ENCODE data around the gene KIF1B.
"Not testable (repeated sequence)": the region's sequence is repeated elsewhere in the genome, so short reads cannot be mapped to it uniquely, and the experiment has no call there.

The KIF1B gene

DNA sequence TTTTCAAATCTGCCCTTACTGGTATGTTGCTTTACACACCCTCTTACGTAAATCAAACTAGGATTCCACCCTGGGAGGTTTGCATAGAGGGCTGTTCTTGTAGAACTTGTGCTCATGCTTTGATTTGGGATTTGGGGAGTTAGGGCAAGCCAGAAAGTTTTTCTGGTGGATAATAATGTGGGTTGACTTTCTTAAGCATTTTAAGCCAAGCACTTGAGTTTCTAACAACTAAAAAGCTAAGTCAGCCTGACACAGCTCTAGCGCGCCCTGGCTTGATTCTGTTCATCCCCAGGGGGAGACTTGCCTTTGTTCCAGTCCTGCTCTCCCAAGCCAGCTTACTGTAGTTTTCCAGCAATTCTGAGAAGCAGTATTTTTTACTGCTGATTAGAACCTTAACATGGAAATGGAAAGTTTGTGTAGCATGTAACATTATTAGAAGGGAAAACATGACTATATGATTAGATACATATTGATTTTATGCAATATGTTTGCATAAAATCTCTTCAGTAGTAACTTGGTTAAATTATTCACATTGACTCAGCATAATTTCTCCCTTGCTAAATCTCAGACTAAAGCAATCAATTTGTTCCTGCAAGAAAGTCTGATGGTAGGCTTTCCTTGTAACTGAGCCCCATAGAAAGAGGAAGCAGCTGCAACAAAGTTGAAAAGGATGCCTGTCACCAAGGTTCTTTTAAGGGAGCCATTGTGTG is 177.5 kb downstream of the KIF1B start:
- DNase-seq (ENCODE audit: low read depth): peak; percentile 70

DNA sequence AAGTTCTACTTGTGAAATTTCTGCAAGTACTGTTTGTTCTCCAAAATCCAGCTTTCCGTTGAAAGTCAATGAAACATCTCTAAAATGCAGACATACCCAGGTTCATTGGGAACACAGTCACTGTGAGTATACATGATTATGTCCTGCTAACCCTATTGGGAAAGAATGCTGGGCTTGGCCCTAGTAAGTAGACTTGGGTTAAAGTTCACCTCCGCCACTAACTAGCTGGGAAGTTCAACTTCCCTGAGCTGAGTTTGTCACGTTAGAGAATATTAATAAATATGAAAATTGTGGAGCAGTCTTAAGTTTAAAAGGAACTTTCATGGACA is 178.0 kb downstream of the KIF1B start:
- DNase-seq (ENCODE audit: low read depth): no peak

DNA sequence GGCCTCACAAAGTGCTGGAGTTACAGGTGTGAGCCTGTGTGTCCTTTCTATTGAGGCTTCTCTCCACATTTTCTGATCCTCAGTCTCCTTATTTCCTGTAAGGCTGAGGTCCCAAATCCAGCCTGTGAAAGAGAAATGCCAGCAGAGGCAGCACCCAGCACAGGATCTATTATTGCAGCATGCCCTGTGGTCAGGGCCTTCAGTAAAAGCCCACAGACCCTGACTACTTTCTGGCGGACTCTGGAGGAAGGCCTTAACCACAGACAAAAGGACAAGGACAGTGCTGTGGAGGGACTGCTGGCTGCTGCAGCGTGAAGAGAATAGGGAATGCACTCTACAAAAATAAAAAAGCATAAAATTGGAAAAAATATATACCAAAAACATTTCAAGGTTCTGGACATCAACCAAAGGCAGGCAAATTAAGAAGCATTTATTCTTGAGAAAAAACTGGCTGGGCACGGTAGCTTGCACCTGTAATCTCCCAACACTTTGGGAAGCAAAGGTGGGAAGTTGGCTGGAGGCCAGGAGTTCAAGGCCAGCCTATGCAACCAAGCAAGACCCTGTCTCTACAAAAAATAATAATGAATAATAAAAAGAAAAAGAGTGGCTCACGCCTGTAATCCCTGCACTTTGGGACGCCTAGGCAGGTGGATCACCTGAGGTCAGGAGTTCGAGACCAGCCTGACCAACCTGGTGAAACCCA is 179.1 kb downstream of the KIF1B start:
- DNase-seq (ENCODE audit: low read depth): no peak

DNA sequence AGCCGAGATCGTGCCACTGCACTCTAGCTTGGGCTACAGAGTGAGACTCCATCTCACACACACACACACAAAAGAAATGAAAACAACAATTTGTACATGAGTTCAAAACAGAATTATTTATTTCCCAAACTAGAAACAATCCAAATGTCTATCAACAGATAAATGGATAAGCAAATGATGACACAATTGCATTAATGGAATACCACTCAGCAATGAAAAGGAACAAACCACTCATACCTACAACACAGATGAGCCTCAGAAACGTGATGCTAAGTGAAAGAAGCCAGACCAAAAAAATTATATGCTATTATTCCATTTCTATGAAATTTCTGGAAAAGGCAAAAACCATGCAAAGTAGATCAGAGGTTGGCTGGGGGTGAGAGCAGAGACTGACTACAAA is 186.5 kb downstream of the KIF1B start:
- no peak for DNase-seq (ENCODE audit: low read depth)

DNA sequence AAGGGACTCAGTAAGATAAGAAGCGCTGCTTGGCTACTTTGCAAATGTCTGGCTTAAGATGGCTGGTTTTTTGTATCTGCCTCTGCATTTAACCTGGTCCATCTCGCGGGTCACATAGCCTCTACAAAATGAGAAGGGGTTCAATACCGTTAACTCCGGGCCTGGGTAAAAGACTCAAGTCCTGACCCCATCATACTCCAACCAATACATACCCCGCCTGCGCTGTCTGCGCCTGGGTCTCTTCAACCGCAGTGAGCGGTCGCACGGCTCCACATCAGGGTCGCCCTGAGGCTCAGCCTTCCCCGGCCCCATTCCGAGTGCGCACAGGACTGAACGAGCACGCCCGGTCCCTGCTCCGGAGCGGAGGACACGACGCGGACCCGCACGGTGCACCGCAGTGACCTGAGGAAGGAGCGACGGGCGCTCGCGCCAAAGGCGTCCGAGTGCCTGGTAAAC is 187.9 kb downstream of the KIF1B start:
- no peak for DNase-seq (ENCODE audit: low read depth)

DNA sequence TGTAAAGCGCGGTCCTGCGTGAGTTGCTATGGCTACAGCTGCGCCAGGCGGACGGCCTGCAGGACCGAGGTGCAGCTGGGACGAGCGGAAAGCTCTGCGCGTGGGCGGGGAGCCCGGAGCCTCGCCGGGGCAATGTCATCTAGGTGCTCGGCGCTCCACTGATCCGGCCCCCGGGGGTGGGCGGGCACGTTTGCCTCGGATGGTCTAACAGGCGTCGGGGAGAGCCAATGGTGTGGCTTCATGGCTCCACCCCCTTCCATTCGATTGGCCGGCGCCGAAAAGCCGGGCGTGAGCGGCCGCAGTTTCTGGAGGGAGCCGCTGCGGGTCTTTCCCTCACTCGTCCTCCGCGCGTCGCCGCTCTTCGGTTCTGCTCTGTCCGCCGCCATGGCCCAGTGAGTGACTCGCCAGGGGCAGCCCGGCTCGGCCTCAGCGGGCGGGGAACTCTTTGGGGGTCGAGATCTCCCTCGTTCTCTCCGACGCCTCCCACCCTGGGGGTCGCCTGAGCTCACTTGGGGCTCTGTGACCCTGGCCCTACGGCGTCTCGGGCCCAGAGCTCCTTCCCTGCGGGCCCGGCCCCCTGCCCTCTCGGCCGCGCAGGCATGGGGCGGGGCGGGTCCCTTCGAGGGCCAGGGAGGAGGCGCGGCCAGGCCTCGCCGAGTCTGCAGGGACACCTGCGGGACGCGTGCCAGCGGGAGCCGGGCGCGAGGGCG is 188.5 kb downstream of the KIF1B start, which contains the start of gene PGD:
PGD (plus strand) TSS at position 331 of the 710 bp plus-strand sequence; CDS start at position 385, 54 bp downstream.
- peak; percentile 98 for DNase-seq (ENCODE audit: low read depth)

DNA sequence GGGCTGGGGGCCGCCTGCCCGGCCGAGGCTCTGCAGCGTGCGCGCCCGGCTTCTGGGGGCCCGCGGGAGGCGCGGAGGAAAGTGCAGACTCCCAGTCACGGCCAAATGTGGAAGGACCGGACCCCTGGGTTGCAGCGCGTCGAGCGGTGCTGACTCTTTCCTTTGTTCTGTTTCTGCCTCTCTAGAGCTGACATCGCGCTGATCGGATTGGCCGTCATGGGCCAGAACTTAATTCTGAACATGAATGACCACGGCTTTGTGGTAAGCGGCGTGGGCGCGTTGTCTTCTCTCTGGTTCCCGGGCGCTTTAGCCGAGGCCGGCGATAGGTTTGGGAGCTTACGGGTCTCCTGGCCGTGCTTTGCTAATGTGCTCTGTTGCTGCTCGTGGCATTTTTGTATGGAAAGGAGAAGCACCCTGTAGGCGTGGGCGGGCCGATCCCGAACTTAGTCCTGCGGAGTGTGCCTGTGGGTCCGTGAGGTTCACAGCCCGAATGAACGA is 189.1 kb downstream of the KIF1B start:
- peak; percentile 54 for DNase-seq (ENCODE audit: low read depth)

DNA sequence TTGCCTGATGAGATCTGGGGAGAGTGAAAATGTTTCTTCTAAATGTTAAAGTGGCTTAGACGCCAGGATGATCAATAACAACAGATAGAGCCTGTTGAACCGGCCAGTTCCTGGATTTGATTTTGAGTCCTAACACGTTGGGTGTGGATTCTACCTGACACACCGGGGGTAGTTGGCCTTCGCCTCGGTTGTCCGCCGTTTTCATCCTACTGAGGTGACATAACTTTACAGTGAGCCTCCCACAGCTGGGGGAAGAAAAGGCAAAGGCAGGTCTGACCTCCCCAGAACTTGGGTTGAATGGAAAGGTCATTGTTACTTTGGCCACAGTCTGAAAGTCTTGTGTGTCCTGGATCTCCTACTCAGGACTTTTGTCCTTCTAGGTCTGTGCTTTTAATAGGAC is 189.6 kb downstream of the KIF1B start:
- DNase-seq (ENCODE audit: low read depth): no peak

DNA sequence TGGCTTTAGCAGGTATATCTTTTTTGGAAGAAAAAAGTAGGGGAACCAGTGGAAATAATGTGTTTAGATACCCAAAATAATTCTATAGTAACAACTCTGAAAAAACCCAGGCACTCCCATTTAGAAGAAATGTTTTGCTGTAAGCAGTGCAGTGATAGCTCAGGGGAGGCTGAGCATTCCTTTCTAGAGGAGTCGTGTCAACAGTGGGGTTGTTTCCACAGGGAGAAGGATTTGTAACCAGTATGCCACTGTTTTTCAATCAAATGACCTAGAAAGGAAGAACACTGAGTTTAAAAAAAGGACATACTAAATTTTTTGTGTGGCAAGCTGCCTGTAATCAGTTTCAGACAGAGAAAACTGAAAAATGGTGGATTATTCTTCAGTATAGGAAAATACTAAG is 190.9 kb downstream of the KIF1B start:
- DNase-seq (ENCODE audit: low read depth): peak; percentile 76

DNA sequence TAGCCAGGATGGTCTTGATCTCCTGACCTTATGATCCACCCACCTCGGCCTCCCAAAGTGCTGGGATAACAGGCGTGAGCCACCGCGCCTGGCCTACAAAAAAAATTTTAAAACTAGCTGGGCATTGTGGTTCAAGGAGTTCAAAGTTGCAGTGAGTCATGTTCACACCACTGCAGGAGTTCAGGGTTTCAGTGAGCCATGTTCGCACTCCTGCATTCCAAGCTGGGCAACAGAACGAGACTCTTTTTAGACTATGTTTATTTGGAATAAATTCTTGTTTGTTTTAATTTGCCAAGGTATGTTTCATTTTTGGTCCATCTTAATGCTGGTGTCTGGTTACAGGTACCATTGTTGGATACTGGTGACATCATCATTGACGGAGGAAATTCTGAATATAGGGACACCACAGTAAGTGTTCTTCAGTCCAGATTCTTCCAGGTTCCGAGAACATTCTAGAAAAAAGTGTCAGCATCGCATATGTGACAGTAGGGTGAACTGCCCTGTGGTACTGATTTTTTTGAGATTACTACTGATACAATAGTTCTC is 192.4 kb downstream of the KIF1B start:
- peak; percentile 63 for DNase-seq (ENCODE audit: low read depth)

DNA sequence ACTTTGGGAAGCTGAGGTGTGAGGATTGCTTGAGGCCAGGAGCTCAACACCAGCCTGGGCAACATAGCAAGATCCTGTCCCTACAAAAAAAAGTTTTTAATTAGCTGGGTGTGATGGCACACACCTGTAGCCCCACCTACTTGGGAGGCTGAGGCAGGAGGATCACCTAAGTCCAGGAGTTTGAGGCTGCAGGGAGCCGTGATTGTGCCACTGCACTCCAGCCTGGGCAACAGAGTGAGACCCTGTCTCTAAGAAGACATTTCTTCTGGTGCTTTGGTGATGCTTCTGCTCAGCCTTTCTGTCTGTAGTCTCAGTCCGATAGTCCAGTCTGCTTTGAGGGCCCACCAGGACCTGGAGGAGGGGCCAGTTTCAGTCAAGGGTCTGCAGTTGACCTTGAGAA is 196.8 kb downstream of the KIF1B start:
- no peak for DNase-seq (ENCODE audit: low read depth)

DNA sequence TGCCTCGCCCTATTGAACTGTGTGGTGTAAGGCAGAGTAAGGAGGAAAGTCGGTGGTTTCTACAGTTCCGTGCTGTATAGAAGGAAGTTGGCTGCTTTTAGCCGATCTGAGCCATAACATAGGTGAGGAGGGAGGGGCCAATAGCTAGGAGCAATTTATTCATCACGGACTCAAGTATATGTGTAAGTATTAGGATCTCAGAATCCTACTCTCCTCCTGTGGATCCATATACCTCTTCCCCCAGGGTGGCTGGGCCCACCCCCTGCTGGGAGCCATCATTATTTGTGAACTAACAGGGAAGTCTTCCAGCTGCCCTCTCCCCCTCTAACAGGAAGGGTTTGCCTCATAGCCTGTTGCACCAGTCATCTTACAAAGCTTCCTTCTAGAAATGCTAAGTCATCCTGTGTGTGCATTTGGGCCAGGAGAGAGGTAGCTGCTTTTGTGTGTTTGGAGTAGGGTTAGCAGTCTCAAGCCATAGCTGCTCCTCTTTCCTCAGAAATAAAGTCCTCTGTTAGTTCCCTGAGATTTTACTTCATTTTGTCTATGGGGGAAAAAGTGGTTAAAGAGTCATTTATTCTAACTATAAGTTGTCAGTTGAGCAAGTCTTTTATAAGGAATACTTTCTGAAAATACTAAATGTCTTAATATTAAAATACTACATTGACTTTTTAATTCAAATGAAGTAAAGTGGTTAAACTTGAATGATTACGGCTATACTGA is 205.0 kb downstream of the KIF1B start:
- peak; percentile 86 for DNase-seq (ENCODE audit: low read depth)

DNA sequence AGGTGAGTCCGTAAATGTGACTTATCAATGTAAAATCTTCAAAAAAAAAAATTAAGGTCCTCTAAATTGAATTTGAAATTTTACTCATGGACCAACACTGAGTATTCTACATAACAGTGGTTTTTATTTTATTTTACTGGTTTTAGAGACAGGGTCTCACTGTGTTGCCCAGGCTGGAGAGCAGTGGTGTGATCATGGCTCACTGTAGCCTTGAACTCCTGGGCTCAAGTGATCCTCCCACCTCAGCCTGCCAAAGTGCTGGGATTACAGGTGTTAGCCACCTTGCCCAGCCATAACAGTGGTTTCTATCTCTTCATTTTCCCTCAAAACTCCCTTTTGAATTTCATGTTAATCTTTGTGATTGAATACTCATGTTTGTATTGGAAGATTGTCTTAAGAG is 205.6 kb downstream of the KIF1B start:
- not testable (repeated sequence) for DNase-seq (ENCODE audit: low read depth)

DNA sequence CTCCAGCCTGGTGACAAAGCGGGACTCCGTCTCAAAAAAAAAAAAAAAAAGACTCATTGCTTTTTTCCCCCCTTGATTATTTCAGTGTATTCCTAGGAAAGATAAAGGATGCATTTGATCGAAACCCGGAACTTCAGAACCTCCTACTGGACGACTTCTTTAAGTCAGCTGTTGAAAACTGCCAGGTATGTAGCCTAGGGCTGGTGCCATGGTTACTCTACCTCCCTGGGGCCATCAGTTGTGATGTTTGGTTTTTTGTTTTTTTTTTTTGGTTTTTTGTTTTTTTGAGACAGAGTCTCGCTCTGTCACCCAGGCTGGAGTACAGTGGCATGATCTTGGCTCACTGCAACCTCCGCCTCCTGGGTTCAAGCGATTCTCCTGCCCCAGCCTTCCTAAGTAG is 208.4 kb downstream of the KIF1B start:
- DNase-seq (ENCODE audit: low read depth): not testable (repeated sequence)

DNA sequence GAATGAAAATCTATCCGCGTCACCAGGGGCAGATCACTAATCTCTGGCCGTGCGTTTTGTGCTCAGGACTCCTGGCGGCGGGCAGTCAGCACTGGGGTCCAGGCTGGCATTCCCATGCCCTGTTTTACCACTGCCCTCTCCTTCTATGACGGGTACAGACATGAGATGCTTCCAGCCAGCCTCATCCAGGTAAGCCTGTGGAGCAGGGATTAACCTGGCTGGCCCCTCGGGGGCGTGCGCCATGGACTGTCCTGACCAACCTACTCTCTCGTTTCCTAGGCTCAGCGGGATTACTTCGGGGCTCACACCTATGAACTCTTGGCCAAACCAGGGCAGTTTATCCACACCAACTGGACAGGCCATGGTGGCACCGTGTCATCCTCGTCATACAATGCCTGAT is 209.0 kb downstream of the KIF1B start:
- no peak for DNase-seq (ENCODE audit: low read depth)

DNA sequence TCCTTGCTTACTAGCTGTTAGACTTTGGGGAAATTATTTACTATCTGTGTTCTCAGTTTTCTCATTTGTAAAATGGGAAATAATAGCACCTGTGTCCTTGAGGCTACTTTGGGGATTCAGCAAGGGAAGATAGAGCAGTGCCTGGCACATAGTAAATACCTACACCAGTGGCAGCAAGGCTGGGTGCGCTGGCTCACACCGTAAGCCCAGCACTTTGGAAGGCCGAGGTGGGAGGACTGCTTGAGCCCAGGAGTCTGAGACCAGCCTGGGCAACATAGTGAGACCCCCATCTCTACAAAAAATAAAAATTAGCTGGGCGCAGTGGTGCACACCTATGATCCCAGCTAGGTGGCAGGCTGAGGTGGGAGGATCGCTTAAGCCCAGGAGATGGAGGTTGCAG is 211.3 kb downstream of the KIF1B start:
- no peak for DNase-seq (ENCODE audit: low read depth)

DNA sequence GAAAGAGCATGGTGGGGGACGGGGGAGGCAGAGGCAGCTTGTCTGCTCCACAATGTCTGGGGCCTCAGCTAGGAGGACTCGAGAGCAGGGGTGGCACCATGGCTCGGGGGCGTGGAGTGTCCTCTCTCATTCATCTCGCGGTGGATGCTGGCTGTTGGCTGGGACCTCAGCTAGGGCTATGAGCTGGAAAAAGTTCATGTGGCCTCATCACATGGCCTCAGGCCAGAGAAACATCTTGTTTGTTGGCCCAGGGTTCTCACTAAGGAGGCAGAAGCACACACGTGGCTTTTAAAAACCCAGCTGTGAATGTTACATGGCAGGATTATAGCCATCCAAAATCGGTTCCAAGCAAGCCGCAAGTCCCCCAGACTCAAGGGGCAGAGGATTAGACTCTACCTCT is 213.7 kb downstream of the KIF1B start:
- peak; percentile 64 for DNase-seq (ENCODE audit: low read depth)

DNA sequence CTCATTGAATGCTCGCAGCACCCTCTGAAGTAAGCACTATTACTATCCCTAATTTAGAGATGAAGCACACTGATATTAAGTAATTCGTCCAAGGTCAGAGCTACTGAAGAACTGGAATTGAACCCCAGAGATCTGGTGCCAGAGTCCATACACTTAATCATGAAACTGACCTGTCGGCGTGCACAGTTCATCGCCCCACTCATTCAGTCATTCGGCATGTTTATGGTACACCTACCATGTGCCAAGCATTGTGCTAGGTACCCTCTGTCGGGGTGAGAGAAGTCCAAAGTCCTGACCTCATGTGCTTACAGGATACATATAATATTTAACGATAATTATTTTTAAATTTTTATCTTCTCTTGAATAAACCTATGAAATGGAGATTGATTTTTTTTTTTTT is 214.3 kb downstream of the KIF1B start:
- no peak for DNase-seq (ENCODE audit: low read depth)

DNA sequence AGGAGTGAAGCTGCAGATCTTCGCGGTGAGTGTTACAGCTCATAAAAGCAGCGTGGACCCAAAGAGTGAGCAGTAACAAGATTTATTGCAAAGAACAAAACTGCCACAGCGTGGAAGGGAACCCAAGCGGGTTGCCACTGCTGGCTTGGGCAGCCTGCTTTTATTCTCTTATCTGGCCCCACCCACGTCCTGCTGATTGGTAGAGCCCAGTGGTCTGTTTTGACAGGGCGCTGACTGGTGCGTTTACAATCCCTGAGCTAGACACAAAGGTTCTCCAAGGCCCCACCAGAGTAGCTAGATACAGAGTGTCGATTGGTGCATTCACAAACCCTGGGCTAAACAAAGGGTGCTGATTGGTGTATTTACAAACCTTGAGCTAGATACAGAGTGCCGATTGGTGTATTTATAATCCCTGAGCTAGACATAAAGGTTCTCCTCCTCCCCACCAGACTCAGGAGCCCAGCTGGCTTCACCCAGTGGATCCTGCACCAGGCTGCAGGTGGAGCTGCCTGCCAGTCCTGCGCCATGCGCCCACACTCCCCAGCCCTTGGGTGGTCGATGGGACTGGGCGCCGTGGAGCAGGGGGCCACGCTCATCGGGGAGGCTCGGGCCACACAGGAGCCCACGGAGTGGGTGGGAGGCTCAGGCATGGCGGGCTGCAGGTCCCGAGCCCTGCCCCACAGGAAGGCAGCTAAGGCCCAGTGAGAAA is 215.6 kb downstream of the KIF1B start:
- DNase-seq (ENCODE audit: low read depth): not testable (repeated sequence)

DNA sequence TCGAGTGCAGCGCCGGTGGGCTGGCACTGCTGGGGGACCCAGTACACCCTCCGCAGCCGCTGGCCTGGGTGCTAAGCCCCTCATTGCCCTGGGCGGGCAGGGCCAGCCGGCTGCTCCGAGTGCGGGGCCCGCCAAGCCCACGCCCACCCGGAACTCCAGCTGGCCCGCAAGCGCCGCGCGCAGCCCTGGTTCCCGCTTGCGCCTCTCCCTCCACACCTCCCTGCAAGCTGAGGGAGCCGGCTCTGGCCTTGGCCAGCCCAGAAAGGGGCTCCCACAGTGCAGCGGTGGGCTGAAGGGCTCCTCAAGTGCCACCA is 216.1 kb downstream of the KIF1B start:
- DNase-seq (ENCODE audit: low read depth): not testable (repeated sequence)

DNA sequence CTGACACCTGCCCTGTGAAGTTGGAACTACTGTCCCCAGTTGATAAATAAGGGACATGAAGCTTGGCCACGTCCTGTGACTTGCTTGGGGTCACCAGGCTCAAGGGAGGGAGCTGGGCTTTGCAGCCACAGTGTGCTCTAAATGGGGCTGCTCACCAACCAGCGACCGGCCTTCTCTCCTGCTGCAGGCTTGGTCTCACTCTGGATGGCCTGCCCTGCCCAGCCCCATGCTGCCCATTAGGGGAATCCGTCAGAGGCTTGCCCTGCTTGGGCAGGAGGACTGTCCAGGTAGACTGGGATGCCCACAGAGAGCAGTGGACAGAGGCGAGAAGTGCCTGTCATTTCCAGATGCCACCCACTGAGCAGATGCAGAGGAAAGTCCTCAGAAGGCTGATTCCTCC is 218.6 kb downstream of the KIF1B start:
- DNase-seq (ENCODE audit: low read depth): no peak

DNA sequence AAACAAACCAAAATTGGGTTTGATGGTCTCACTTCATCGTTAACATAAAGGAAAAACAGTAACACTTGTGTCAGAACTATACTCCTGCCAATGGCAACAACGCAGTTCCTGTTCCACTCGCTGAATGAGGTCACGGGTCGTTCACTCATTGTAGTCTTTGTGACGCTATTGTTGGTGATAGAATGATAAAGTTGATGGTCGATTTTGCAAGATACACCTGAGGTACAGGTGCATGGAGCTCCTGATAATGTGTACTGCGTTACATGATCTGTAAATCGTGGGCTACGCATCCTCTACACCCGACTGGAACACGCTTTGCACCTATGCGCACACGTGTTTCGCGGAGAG is 219.5 kb downstream of the KIF1B start:
- peak; percentile 4 for DNase-seq (ENCODE audit: low read depth)

Measured in EH (cell line).